ENCODE data around the gene KCTD21.

DNA sequence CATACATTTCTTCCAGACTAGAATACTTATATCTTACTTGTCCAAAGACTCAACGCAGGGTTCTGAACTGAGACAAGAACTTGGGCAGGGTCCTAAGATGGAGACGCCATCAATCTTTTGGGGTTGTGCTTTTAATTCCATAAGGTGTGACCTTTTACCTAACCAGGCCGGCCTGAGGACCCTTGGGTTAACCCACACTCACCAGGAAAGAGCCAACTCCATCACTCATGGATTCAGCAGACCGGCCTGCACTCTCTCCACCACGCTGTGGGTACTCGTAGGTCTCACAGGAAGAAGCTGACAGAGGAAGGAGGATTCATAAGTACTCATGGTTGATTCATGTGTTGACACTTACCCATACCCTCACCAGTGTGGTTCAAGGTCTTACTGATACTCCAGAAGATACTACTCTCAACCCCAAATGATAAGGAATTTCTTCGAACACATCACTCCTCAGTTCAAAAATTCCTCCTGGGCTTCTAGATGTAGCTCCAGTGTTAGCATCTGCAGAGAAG is 36.5 kb upstream of the KCTD21 start:
- TF ChIP-seq EZH2phosphoT487 (conservative IDR thresholded peaks at IDR 0.05; ENCODE audit: low read length), result no peak
- TF ChIP-seq, protein P1, sequence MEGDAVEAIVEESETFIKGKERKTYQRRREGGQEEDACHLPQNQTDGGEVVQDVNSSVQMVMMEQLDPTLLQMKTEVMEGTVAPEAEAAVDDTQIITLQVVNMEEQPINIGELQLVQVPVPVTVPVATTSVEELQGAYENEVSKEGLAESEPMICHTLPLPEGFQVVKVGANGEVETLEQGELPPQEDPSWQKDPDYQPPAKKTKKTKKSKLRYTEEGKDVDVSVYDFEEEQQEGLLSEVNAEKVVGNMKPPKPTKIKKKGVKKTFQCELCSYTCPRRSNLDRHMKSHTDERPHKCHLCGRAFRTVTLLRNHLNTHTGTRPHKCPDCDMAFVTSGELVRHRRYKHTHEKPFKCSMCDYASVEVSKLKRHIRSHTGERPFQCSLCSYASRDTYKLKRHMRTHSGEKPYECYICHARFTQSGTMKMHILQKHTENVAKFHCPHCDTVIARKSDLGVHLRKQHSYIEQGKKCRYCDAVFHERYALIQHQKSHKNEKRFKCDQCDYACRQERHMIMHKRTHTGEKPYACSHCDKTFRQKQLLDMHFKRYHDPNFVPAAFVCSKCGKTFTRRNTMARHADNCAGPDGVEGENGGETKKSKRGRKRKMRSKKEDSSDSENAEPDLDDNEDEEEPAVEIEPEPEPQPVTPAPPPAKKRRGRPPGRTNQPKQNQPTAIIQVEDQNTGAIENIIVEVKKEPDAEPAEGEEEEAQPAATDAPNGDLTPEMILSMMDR (IDR thresholded peaks at IDR 0.05; ENCODE audit: insufficient read depth, low read length, poor library complexity, severe bottlenecking), result no peak
